Ureter (tissue), 1 donor: ENCODE measurements around the gene MYOM3. TPM values are rescaled to one million over a fixed set of nuclear protein-coding genes. Genes with fewer than 3 reads are reported as not detected.
"Not testable (repeated sequence)": the region's sequence is repeated elsewhere in the genome, so short reads cannot be mapped to it uniquely, and the experiment has no call there.

ENCODE experiments used
- DNase-seq: peaks from one replicate; pipeline ENCODE4 v3.0.0-alpha.2; 2020; ENCODE audit warnings: low spot score
- total RNA-seq: library from RNA; stranded (reverse); gene quantifications from one replicate; pipeline ENCODE4 v1.2.4, GENCODE V29; 2023
- donor health status: DM: yes; HTN: yes; CAD: no.

The MYOM3 gene
- total RNA-seq, 1 donor from 2014 or later: 0.65 TPM

- no peak for DNase-seq
Measured at GRCh38 chr1:24071941-24072340, 40.0 kb downstream of the MYOM3 start.

GRCh38 chr1:24070821-24071393 is 41.0 kb downstream of the MYOM3 start:
- peak; percentile 88 for DNase-seq

DNA sequence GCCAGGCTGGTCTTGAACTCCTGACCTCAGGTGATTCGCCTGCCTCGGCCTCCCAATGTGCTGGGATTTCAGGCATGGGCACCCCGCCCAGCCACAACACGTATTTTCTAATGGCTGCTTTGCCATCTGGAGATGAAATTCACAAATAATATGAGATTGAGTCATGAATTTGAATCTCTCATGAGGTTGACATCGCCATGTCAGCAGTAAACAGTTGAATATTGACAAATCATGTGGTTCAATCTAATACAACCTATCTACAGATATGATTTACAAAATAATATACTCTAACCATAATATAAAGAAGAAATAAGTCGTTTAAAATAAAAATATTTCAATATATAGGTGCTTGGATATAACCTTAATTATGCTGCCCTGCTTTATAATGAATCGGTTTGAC is 42.1 kb downstream of the MYOM3 start:
- DNase-seq: no peak

- DNase-seq: no peak
Measured at GRCh38 chr1:24067978-24068377, 44.0 kb downstream of the MYOM3 start.

GRCh38 chr1:24065304-24065703 is 46.6 kb downstream of the MYOM3 start:
- no peak for DNase-seq

DNA sequence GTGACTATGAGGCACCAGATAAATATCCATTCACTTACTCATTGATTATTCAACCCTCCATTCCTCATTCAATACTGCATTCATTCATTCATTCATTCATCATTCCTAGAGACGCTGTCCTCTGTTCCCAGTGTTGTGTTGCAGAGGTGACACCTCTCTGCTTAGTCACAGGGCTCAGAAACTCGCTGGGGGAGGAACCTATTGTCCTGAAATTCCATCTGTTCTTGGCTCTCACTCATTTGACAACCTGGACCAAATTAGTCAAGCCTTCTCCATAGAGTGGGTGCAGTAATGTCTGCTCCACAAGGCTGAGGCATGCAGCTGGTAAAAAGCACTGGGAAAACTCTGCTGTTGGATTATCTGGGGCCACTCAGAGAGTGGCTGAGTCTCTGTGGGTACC is 49.7 kb downstream of the MYOM3 start:
- DNase-seq: no peak

DNA sequence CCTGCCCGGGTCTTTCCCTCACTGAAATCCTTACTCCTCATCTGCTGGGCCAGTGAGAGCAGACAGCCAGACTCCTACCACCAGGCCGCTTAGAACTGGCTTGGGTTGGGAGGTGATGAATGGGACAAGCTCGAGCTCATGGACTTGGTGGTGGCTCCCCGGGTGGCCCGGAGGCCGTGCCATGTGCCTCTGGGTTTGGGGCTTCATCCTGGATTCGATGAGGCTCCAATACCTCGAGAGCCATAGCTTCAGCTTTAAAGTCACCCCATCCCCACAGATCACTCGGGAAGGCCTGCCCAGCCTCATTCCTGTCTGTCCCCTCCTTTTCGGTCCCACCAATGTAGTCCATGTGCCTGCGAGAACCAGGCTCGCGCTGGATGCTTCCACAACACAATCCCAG is 51.5 kb downstream of the MYOM3 start:
- no peak for DNase-seq

DNA sequence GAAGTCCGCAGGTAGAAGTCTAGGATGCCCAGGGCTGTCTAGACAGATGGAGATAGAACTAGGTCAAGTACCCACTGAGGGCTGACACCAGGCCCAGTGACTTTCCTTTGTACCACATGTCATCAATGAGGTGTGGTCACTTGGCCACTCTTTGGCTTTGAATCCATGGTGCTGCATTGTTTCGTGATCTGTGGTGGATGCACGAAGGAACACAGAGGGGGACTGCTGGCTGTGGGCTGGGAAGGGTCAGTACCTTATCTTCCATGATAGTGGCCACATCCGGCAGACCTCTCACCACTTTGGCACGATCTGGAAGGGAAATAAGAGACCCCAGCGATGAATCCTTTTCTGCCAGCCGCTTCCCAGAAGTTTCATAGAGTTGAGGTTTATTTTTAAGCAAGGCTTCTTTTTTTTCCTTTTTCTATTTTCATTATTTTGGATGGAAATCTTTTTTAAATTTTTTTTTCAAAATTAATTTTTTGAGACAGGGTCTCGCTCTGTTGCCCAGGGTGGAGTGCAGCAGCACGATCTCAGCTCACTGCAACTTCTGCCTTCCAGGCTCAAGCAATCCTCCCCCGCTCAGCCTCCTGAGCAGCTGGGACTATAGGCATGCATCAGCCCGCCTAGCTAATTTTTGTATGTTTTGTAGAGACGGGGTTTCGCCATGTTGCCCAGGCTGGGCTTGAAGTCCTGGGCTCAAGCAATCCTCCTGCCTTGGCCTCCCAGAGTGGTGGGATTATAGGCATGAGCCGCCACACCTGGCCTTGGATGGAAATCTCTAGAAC is 53.1 kb downstream of the MYOM3 start:
- DNase-seq: no peak

GRCh38 chr1:24057171-24057570 is 54.8 kb downstream of the MYOM3 start:
- DNase-seq: no peak

DNA sequence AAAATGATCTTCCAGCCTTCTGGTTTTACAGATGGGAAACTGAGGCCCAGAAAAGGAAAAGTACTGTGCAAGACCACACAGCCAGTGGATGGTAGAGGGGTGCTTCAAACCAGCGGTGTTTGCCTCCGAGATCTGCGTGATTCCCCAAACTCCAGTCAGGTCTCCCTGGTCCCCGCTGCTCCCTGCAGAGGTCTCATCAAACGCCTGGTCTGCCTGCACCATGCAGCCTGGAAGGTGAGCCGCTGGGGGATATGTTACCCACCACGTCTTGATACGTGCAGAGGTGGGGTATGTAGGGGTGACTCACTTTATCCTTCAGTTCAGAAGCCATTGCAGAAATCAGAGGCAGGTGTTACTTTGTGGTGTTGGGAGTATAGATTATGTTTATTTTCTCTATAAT is 56.3 kb downstream of the MYOM3 start:
- DNase-seq: no peak

DNA sequence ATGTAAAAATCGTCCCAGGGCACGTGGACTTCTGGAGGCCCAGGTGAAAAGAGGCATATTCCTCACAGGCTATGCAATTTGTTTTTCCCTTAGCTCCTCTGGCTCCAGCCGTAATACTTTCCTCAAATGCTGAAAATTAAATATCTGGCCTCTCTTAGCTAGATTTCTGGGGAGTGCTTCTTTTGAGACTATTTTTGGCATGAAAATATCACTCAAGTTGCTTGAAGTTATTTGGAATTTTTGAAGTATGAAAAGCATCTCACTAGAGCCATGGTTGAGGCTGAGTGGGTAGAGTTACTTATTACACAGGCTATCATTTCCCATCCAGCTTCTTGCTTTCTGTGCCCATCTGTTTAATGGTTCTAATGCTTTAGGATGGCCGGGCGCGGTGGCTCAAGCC is 59.7 kb downstream of the MYOM3 start:
- no peak for DNase-seq

GRCh38 chr1:24051206-24051945 is 60.6 kb downstream of the MYOM3 start:
- no peak for DNase-seq

DNA sequence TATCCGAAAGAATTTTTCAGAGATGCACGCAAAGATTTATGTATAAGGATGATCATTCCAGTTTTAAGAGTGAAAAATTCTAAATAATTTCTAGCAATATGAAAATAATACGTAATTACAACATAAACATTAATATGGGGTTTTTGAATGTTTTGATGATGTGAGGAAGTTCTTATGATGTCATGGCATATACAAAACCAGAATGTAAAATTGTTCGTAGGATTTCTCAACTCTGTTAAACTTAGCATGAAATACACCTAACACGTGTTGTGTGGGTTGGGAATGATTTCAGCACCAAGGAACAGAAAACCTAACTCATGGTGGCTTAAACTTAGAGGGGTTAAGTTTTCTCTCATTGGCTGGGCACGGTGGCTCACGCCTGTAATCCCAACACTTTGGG is 62.2 kb downstream of the MYOM3 start:
- DNase-seq: no peak

DNA sequence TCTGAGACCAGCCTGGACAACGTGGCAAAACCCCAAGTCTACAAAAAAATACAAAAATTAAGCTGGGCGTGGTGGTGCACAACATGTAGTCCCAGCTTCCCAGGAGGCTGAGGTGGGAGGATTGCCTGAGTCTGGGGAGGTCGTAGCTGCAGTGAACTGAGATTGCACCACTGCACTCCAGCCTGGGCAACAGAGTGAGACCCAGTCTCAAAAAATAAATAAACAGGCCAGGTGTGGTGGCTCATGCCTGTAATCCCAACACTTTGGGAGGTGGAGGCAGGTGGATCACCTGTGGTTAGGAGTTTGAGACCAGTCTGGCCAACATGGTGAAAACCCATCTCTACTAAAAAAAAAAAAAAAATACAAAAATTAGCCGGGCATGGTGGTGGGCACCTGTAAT is 63.0 kb downstream of the MYOM3 start:
- not testable (repeated sequence) for DNase-seq

DNA sequence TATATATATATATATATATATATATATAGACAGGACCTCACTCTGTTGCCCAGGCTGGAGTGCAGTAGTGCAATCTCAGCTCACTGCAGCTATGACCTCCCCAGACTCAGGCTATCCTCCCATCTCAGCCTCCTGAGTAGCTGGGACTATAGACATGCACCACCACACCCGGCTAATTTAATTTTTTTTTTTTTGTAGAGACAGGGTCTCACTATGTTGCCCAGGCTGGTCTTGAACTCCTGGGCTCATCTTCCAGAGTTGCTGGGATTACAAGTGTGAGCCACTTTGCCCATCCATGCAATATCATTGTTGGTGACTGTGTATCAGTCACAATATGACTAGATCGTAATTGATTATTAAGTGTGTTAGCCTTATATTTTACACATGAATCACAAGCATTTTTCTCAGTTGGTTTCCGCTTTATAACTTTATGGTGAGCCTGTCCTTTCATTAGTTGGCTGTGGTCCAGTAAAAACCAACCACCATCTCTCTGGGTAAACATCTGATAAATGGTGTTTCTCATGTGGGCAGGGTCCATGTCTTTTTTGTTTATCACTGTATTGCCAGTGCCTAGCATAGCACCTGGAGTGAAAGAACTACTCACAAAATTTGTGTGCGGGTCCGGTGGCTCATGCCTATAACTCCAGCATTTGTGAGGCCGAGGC is 63.6 kb downstream of the MYOM3 start:
- DNase-seq: no peak

- DNase-seq: no peak
Measured at GRCh38 chr1:24047110-24047477, 64.8 kb downstream of the MYOM3 start.

GRCh38 chr1:24045771-24046170 is 66.2 kb downstream of the MYOM3 start:
- no peak for DNase-seq

DNA sequence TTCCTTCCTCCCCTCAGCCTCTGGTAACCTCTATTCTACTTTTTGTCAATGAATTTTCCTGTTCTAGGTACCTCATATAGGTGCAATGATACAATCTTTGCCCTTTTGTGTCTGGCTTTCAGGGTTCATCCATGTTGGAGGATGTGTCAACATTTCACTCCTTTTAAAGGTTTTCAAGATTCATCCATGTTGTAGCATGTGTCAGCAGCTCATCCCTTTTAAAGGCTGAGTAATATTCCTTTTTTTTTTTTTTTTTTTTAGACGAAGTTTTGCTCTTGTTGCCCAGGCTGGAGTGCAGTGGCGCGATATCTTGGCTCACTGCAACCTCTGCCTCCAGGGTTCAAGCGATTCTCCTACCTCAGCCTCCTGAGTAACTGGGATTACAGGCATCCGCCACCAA is 67.3 kb downstream of the MYOM3 start:
- DNase-seq: not testable (repeated sequence)

- no peak for DNase-seq
Measured at GRCh38 chr1:24043345-24044032, 68.4 kb downstream of the MYOM3 start.

DNA sequence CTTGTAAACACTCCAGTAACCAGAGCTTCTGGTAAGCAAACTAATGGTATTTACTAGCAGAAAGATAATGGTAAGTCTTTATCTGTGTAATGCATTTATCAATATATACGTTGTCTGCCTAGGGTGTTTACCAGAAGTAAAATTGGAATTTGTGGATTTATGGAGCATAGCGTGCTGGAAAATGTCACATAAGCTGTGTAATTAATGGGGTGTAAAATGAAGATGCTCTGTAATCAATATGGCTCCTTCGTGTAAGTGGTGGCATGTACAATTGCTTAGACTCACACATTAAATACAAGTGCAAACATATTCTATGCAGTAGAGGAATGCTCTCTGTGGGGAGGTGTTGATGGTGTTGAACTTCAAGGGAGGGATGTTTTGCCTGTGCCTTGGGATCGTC is 69.6 kb downstream of the MYOM3 start:
- DNase-seq: no peak

GRCh38 chr1:24036088-24036487 is 75.8 kb downstream of the MYOM3 start:
- DNase-seq: no peak

- no peak for DNase-seq
Measured at GRCh38 chr1:24032981-24033380, 79.0 kb downstream of the MYOM3 start.
